GM23338 (cell line): Measurements from ENCODE around the gene HOTAIR. TPM values are rescaled to one million over a fixed set of nuclear protein-coding genes. Genes with fewer than 3 reads are reported as not detected.

ENCODE experiments used
- ATAC-seq: fragments of 200-7000 bp; cut with Tn5 transposase; 3 replicates; pipeline ENCODE4 v1.9.1; 2020
- DNase-seq: peaks from one replicate; pipeline ENCODE4 v3.0.0-alpha.2; 2015; ENCODE audit warnings: low spot score
- H2AFZ ChIP-seq: fragments of 200-600 bp; sonication (generic); 2 replicates; pipeline ENCODE4 v1.8.0; 2016; ENCODE audit warnings: antibody characterized with exemption, mild to moderate bottlenecking, moderate library complexity
- H3F3A ChIP-seq: fragments of 200-600 bp; sonication (generic); replicated peaks from 2 replicates; pipeline ENCODE4 v1.8.0; 2017; ENCODE audit warnings: antibody characterized with exemption, mixed run types, low read depth
- H3K27ac ChIP-seq: fragments of 200-600 bp; sonication (generic); 2 replicates; pipeline ENCODE4 v1.6.1; 2016; ENCODE audit warnings: low read depth
- H3K27me3 ChIP-seq: fragments of 200-600 bp; sonication (generic); 2 replicates; pipeline ENCODE4 v1.8.0; 2016; ENCODE audit warnings: mild to moderate bottlenecking, mixed run types, moderate library complexity; ENCODE audit not compliant: insufficient read depth
- H3K36me3 ChIP-seq: fragments of 200-600 bp; sonication (generic); 2 replicates; pipeline ENCODE4 v1.8.0; 2016; ENCODE audit warnings: mild to moderate bottlenecking; ENCODE audit not compliant: insufficient read depth
- H3K4me1 ChIP-seq: fragments of 200-600 bp; sonication (generic); 2 replicates; pipeline ENCODE4 v1.8.0; 2016; ENCODE audit warnings: mild to moderate bottlenecking, moderate library complexity; ENCODE audit not compliant: insufficient read depth
- H3K4me2 ChIP-seq: fragments of 200-600 bp; sonication (generic); 2 replicates; pipeline ENCODE4 v1.7.1; 2017; ENCODE audit warnings: mixed run types
- H3K4me3 ChIP-seq: fragments of 200-600 bp; sonication (generic); 2 replicates; pipeline ENCODE4 v1.6.1; 2016; ENCODE audit warnings: mixed run types
- H3K79me2 ChIP-seq: fragments of 200-600 bp; sonication (generic); replicated peaks from 2 replicates; pipeline ENCODE4 v1.8.0; 2017; ENCODE audit warnings: mild to moderate bottlenecking; ENCODE audit not compliant: insufficient read depth
- H3K9me2 ChIP-seq: fragments of 200-600 bp; sonication (generic); 2 replicates; pipeline ENCODE4 v1.8.0; 2017; ENCODE audit not compliant: insufficient read depth
- H4K20me1 ChIP-seq: fragments of 200-600 bp; sonication (generic); replicated peaks from 2 replicates; pipeline ENCODE4 v1.8.0; 2017; ENCODE audit warnings: mild to moderate bottlenecking; ENCODE audit not compliant: insufficient read depth
- H3K27ac Mint-ChIP-seq: 2 replicates; pipeline ENCODE4 v1.8.0; 2020; ENCODE audit warnings: inconsistent platforms, mild to moderate bottlenecking, moderate library complexity, mixed read lengths
- H3K27me3 Mint-ChIP-seq: 3 replicates; pipeline ENCODE4 v1.8.0; 2022; ENCODE audit warnings: low read depth, mild to moderate bottlenecking, moderate library complexity, mixed read lengths, inconsistent platforms; ENCODE audit not compliant: insufficient read depth, poor library complexity
- H3K36me3 Mint-ChIP-seq: 3 replicates; pipeline ENCODE4 v1.8.0; 2021; ENCODE audit warnings: low read depth, mild to moderate bottlenecking, inconsistent platforms, moderate library complexity, mixed read lengths
- H3K4me1 Mint-ChIP-seq: 3 replicates; pipeline ENCODE4 v1.8.0; 2020; ENCODE audit warnings: mild to moderate bottlenecking, inconsistent platforms, mixed read lengths
- H3K4me3 Mint-ChIP-seq: 3 replicates; pipeline ENCODE4 v1.8.0; 2021; ENCODE audit warnings: moderate library complexity, mild to moderate bottlenecking, inconsistent platforms, mixed read lengths
- H3K9me3 Mint-ChIP-seq: 3 replicates; pipeline ENCODE4 v1.8.0; 2020; ENCODE audit warnings: moderate library complexity, mild to moderate bottlenecking, inconsistent platforms, mixed read lengths
- CREB1 ChIP-seq: fragments of 250-450 bp; sonication (Bioruptor Pico); IDR thresholded peaks from 2 replicates; pipeline ENCODE4 v1.5.0; 2020; ENCODE audit warnings: low read depth, mild to moderate bottlenecking, moderate library complexity
- EZH2 ChIP-seq: fragments of 200-600 bp; sonication (generic); IDR thresholded peaks from one replicate; pipeline ENCODE4 v1.8.0; 2017; ENCODE audit warnings: antibody characterized with exemption, mild to moderate bottlenecking, low read depth; ENCODE audit not compliant: unreplicated experiment
- EZH2phosphoT487 ChIP-seq: fragments of 200-600 bp; sonication (generic); IDR thresholded peaks from one replicate; pipeline ENCODE4 v1.8.1; 2018; ENCODE audit warnings: antibody characterized with exemption; ENCODE audit not compliant: unreplicated experiment
- JUNB ChIP-seq: IDR thresholded peaks from one replicate; pipeline ENCODE4 v1.6.1; 2016; ENCODE audit warnings: antibody characterized with exemption; ENCODE audit not compliant: unreplicated experiment
- NANOG ChIP-seq: IDR thresholded peaks from 2 replicates; pipeline ENCODE4 v1.6.1; 2016; ENCODE audit warnings: antibody characterized with exemption, borderline replicate concordance
- POLR2AphosphoS5 ChIP-seq: IDR thresholded peaks from 2 replicates; pipeline ENCODE4 v1.6.1; 2016; ENCODE audit warnings: antibody characterized with exemption, low read depth
- STAT1 ChIP-seq: IDR thresholded peaks from one replicate; pipeline ENCODE4 v1.6.1; 2016; ENCODE audit warnings: antibody characterized with exemption; ENCODE audit not compliant: unreplicated experiment
- ZNF114 ChIP-seq: fragments of 250-450 bp; sonication (Bioruptor Pico); IDR thresholded peaks from 2 replicates; pipeline ENCODE4 v1.5.0; 2020; ENCODE audit warnings: mild to moderate bottlenecking, moderate library complexity
- ZNF331 ChIP-seq: fragments of 250-450 bp; sonication (Bioruptor Pico); IDR thresholded peaks from 2 replicates; pipeline ENCODE4 v1.5.0; 2020; ENCODE audit warnings: low read depth, mild to moderate bottlenecking, moderate library complexity
- polyA plus RNA-seq: library from polyadenylated mRNA; unstranded; fragments of >200 nt; fragmentation: Nextera tagmentation; extraction: Ambion mirVana; gene quantifications from 2 replicates; pipeline ENCODE4 v1.2.1, GENCODE V29; 2016
- total RNA-seq: library from RNA; depleted of rRNA; stranded (reverse); fragments of >200 nt; shearing (Covaris generic); gene quantifications from 2 replicates; pipeline ENCODE4 v1.2.3, GENCODE V29; 2014
- TF ChIP-seq, protein P1 (sequence below): IDR thresholded peaks from 2 replicates; pipeline ENCODE4 v1.6.1; 2016; ENCODE audit warnings: antibody characterized with exemption
- TF ChIP-seq, protein P2 (sequence below), 2 experiments: fragments of 200-600 bp in 1 of 2; sonication (generic) in 1 of 2; conservative IDR thresholded peaks; 2 replicates each; pipeline versions ENCODE4 v1.5.1 to v1.6.1; 2016 to 2017; ENCODE audit warnings: antibody characterized with exemption in 2 of 2, low read depth in 2 of 2, mild to moderate bottlenecking in 2 of 2, moderate library complexity in 1 of 2
- TF ChIP-seq, protein P3 (sequence below): fragments of 250-450 bp; sonication (Bioruptor Pico); IDR thresholded peaks from 2 replicates; pipeline ENCODE4 v1.5.0; 2020; ENCODE audit warnings: mild to moderate bottlenecking, moderate library complexity
- TF ChIP-seq, protein P4 (sequence below): IDR thresholded peaks from one replicate; pipeline ENCODE4 v1.6.1; 2018; ENCODE audit warnings: antibody characterized with exemption; ENCODE audit not compliant: unreplicated experiment

The HOTAIR gene
- total and polyA plus RNA-seq, 2 experiments from 2014 or later: not detected

DNA sequence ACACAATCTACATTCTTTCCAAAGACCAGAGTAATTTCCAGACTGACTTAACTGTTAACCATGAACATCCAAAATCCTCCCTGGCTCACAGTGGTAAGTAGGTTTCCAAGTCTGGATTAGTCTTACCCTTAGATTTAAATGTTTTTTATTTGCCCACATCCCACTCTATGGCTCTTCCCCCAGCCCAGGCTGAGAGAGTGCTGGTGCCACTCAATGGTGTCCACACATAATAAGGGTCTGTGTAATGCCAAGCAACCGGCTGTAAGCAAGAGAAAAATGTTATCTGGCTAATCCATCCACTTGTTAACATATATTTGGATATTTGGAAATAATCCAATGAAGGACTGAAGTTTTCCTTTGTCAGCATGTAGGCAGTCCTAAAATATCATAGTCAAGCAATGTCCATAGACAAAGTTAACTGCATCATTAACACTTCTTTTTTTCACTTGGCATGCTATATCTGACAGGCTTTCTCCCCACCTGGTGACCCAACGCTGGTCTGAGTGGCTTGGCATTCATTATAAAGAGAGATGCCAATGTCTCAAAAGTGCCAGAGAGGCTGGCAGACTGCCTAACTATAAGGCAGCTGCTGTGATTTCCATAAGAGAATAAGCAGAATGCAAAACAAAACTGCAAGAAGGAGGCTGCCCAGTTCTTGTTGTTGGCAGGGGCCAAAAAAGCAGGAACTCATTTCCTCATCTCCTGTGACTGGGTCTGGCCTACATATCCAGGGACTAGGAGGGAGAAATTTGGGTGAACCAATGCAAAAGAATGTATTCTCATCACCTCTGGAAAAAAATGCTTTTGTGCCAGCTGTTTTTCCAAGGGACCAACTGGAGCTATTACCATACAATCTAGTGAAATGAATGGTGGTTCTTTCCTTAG is 50.0 kb downstream of the HOTAIR start:
- H3K36me3 ChIP-seq: no peaks in the 10 kb centered on the region
- TF ChIP-seq, protein P1, sequence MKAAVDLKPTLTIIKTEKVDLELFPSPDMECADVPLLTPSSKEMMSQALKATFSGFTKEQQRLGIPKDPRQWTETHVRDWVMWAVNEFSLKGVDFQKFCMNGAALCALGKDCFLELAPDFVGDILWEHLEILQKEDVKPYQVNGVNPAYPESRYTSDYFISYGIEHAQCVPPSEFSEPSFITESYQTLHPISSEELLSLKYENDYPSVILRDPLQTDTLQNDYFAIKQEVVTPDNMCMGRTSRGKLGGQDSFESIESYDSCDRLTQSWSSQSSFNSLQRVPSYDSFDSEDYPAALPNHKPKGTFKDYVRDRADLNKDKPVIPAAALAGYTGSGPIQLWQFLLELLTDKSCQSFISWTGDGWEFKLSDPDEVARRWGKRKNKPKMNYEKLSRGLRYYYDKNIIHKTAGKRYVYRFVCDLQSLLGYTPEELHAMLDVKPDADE: no peak
- TF ChIP-seq STAT1 (no peak), JUNB (no peak), NANOG (no peak), EZH2 (no peak), CREB1 (CRISPR knock-in tag) (no peak), ZNF114 (no peak), ZNF331 (CRISPR knock-in tag) (no peak), POLR2AphosphoS5 (no peak), EZH2phosphoT487 (no peak)
- TF ChIP-seq, protein P2, sequence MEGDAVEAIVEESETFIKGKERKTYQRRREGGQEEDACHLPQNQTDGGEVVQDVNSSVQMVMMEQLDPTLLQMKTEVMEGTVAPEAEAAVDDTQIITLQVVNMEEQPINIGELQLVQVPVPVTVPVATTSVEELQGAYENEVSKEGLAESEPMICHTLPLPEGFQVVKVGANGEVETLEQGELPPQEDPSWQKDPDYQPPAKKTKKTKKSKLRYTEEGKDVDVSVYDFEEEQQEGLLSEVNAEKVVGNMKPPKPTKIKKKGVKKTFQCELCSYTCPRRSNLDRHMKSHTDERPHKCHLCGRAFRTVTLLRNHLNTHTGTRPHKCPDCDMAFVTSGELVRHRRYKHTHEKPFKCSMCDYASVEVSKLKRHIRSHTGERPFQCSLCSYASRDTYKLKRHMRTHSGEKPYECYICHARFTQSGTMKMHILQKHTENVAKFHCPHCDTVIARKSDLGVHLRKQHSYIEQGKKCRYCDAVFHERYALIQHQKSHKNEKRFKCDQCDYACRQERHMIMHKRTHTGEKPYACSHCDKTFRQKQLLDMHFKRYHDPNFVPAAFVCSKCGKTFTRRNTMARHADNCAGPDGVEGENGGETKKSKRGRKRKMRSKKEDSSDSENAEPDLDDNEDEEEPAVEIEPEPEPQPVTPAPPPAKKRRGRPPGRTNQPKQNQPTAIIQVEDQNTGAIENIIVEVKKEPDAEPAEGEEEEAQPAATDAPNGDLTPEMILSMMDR (conservative IDR thresholded peaks at IDR 0.05; ENCODE audit: low read depth in 2 of 2): no peak
- TF ChIP-seq, protein P3, sequence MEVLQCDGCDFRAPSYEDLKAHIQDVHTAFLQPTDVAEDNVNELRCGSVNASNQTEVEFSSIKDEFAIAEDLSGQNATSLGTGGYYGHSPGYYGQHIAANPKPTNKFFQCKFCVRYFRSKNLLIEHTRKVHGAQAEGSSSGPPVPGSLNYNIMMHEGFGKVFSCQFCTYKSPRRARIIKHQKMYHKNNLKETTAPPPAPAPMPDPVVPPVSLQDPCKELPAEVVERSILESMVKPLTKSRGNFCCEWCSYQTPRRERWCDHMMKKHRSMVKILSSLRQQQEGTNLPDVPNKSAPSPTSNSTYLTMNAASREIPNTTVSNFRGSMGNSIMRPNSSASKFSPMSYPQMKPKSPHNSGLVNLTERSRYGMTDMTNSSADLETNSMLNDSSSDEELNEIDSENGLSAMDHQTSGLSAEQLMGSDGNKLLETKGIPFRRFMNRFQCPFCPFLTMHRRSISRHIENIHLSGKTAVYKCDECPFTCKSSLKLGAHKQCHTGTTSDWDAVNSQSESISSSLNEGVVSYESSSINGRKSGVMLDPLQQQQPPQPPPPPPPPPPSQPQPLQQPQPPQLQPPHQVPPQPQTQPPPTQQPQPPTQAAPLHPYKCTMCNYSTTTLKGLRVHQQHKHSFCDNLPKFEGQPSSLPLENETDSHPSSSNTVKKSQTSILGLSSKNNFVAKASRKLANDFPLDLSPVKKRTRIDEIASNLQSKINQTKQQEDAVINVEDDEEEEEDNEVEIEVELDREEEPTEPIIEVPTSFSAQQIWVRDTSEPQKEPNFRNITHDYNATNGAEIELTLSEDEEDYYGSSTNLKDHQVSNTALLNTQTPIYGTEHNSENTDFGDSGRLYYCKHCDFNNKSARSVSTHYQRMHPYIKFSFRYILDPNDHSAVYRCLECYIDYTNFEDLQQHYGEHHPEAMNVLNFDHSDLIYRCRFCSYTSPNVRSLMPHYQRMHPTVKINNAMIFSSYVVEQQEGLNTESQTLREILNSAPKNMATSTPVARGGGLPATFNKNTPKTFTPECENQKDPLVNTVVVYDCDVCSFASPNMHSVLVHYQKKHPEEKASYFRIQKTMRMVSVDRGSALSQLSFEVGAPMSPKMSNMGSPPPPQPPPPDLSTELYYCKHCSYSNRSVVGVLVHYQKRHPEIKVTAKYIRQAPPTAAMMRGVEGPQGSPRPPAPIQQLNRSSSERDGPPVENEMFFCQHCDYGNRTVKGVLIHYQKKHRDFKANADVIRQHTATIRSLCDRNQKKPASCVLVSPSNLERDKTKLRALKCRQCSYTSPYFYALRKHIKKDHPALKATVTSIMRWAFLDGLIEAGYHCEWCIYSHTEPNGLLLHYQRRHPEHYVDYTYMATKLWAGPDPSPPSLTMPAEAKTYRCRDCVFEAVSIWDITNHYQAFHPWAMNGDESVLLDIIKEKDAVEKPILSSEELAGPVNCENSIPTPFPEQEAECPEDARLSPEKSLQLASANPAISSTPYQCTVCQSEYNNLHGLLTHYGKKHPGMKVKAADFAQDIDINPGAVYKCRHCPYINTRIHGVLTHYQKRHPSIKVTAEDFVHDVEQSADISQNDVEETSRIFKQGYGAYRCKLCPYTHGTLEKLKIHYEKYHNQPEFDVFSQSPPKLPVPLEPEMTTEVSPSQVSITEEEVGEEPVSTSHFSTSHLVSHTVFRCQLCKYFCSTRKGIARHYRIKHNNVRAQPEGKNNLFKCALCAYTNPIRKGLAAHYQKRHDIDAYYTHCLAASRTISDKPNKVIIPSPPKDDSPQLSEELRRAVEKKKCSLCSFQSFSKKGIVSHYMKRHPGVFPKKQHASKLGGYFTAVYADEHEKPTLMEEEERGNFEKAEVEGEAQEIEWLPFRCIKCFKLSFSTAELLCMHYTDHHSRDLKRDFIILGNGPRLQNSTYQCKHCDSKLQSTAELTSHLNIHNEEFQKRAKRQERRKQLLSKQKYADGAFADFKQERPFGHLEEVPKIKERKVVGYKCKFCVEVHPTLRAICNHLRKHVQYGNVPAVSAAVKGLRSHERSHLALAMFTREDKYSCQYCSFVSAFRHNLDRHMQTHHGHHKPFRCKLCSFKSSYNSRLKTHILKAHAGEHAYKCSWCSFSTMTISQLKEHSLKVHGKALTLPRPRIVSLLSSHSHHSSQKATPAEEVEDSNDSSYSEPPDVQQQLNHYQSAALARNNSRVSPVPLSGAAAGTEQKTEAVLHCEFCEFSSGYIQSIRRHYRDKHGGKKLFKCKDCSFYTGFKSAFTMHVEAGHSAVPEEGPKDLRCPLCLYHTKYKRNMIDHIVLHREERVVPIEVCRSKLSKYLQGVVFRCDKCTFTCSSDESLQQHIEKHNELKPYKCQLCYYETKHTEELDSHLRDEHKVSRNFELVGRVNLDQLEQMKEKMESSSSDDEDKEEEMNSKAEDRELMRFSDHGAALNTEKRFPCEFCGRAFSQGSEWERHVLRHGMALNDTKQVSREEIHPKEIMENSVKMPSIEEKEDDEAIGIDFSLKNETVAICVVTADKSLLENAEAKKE (CRISPR knock-in tag): no peak
- TF ChIP-seq, protein P4, sequence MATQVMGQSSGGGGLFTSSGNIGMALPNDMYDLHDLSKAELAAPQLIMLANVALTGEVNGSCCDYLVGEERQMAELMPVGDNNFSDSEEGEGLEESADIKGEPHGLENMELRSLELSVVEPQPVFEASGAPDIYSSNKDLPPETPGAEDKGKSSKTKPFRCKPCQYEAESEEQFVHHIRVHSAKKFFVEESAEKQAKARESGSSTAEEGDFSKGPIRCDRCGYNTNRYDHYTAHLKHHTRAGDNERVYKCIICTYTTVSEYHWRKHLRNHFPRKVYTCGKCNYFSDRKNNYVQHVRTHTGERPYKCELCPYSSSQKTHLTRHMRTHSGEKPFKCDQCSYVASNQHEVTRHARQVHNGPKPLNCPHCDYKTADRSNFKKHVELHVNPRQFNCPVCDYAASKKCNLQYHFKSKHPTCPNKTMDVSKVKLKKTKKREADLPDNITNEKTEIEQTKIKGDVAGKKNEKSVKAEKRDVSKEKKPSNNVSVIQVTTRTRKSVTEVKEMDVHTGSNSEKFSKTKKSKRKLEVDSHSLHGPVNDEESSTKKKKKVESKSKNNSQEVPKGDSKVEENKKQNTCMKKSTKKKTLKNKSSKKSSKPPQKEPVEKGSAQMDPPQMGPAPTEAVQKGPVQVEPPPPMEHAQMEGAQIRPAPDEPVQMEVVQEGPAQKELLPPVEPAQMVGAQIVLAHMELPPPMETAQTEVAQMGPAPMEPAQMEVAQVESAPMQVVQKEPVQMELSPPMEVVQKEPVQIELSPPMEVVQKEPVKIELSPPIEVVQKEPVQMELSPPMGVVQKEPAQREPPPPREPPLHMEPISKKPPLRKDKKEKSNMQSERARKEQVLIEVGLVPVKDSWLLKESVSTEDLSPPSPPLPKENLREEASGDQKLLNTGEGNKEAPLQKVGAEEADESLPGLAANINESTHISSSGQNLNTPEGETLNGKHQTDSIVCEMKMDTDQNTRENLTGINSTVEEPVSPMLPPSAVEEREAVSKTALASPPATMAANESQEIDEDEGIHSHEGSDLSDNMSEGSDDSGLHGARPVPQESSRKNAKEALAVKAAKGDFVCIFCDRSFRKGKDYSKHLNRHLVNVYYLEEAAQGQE: no peak
- no peaks in the 10 kb centered on the region for H3K9me2 ChIP-seq
- H3F3A ChIP-seq: peaks cover 15% of the 10 kb centered on the region; the same call in 1 of the 2 replicates
- H3K36me3 Mint-ChIP-seq: no peaks in the 10 kb centered on the region
- H3K4me3 ChIP-seq: no peak overlapping the region
- no peak overlapping the region for H3K4me2 ChIP-seq
- H3K4me3 Mint-ChIP-seq: no peak overlapping the region
- H3K27me3 ChIP-seq: peaks cover 100% of the 10 kb centered on the region
- no peak overlapping the region for H3K27ac Mint-ChIP-seq
- ATAC-seq: no peak
- peaks cover 7% of the 10 kb centered on the region; the same call in 1 of the 2 replicates for H3K4me1 ChIP-seq
- H3K27me3 Mint-ChIP-seq: peaks cover 77% of the 10 kb centered on the region
- no peak overlapping the region for H3K27ac ChIP-seq
- H3K4me1 Mint-ChIP-seq: peaks cover 20% of the 10 kb centered on the region
- peaks cover 24% of the 10 kb centered on the region for H4K20me1 ChIP-seq
- no peaks in the 10 kb centered on the region for H3K79me2 ChIP-seq
- H2AFZ ChIP-seq: no peak overlapping the region
- no peak for DNase-seq
- no peaks in the 10 kb centered on the region for H3K9me3 Mint-ChIP-seq
